ENCODE data around the gene USP2.

- TF ChIP-seq POLR2AphosphoS5 (IDR thresholded peaks at IDR 0.05) (no peak), CTCF (IDR thresholded peaks at IDR 0.05) (no peak), POLR2A (IDR thresholded peaks at IDR 0.05) (no peak)
Measured at GRCh38 chr11:119329320-119329719, 52.2 kb downstream of the USP2 start.
